HEK293 (cell line): ENCODE results near the gene ZBED1.

Experiments used
- CTCF ChIP-seq: fragments of 450-650 bp; formaldehyde crosslinking; IDR thresholded peaks from 2 replicates; pipeline ENCODE4 v1.5.1; 2016; ENCODE audit warnings: missing biosample characterization, missing genetic modification characterization
- KLF10 ChIP-seq: fragments of 450-650 bp; IDR thresholded peaks from 2 replicates; pipeline ENCODE4 v1.5.1; 2018; ENCODE audit warnings: missing biosample characterization, mild to moderate bottlenecking, missing genetic modification characterization
- PRDM2 ChIP-seq: fragments of 450-650 bp; formaldehyde crosslinking; IDR thresholded peaks from 2 replicates; pipeline ENCODE4 v1.5.1; 2016; ENCODE audit warnings: missing biosample characterization, missing genetic modification characterization, borderline replicate concordance
- REST ChIP-seq: fragments of 450-650 bp; formaldehyde crosslinking; IDR thresholded peaks from 2 replicates; pipeline ENCODE4 v1.5.1; 2016; ENCODE audit warnings: missing biosample characterization, missing genetic modification characterization
- ZBTB6 ChIP-seq: fragments of 450-650 bp; formaldehyde crosslinking; IDR thresholded peaks from 2 replicates; pipeline ENCODE4 v1.5.1; 2017; ENCODE audit warnings: missing biosample characterization, missing genetic modification characterization
- ZNF121 ChIP-seq: fragments of 450-650 bp; formaldehyde crosslinking; IDR thresholded peaks from 2 replicates; pipeline ENCODE4 v1.5.1; 2016; ENCODE audit warnings: missing biosample characterization, missing genetic modification characterization
- ZNF221 ChIP-seq: fragments of 450-650 bp; formaldehyde crosslinking; IDR thresholded peaks from 2 replicates; pipeline ENCODE4 v1.5.1; 2017; ENCODE audit warnings: missing biosample characterization, missing genetic modification characterization, borderline replicate concordance
- ZNF274 ChIP-seq, 2 experiments: fragments of 200-500 bp in 1 of 2; fragments of 450-650 bp in 1 of 2; sonication (Bioruptor generic) in 1 of 2; formaldehyde crosslinking in 1 of 2; IDR thresholded peaks; 2 replicates each; pipeline versions ENCODE4 v1.5.1 to v1.6.1; 2014 to 2016; ENCODE audit warnings: borderline replicate concordance in 1 of 2, inconsistent platforms in 1 of 2, low read length in 1 of 2, missing biosample characterization in 1 of 2, missing genetic modification characterization in 1 of 2
- ZNF530 ChIP-seq: fragments of 450-650 bp; formaldehyde crosslinking; IDR thresholded peaks from 2 replicates; pipeline ENCODE4 v1.5.1; 2016; ENCODE audit warnings: low read depth, missing biosample characterization, missing genetic modification characterization

GRCh38 chrX:2452799-2453198 is 48.0 kb downstream of the ZBED1 start:
- TF ChIP-seq ZNF530 (tag by site-specific recombination), result no peak
- no peak for TF ChIP-seq KLF10
- no peak for TF ChIP-seq ZNF121 (tag by site-specific recombination)
- TF ChIP-seq ZBTB6 (tag by site-specific recombination), result no peak
- TF ChIP-seq ZNF221 (tag by site-specific recombination), result no peak
- no peak for TF ChIP-seq CTCF
- TF ChIP-seq ZNF274 (IDR thresholded peaks at IDR 0.05; ENCODE audit: low read length), result no peak
- no peak for TF ChIP-seq ZNF274 (tag by site-specific recombination; IDR thresholded peaks at IDR 0.05; ENCODE audit: borderline replicate concordance)
- no peak for TF ChIP-seq PRDM2
- TF ChIP-seq REST (tag by site-specific recombination), result no peak
